SK-N-SH (cell line): Measurements from ENCODE around the gene GATM. TPM values are rescaled to one million over a fixed set of nuclear protein-coding genes. Genes with fewer than 3 reads are reported as not detected.

Experiments used
- CTCF ChIA-PET: fragments of 300-600, 350-600 bp; formaldehyde crosslinking; extraction: SDS; loops from one replicate; lab custom pipeline; 2021; lab: Yijun Ruan, JAX
- POLR2A ChIA-PET: fragments of 350-600 bp; sonication (Branson Sonifier 250); formaldehyde crosslinking; extraction: SDS; loops from one replicate; lab custom pipeline; 2020; ENCODE audit warnings: antibody characterized with exemption, inconsistent platforms; lab: Yijun Ruan, JAX
- DNase-seq: peaks from one replicate; pipeline ENCODE4 v3.0.0; 2012
- H2AFZ ChIP-seq: fragments of 200-600 bp; sonication (generic); 2 replicates; pipeline ENCODE4 v1.8.1; 2016; ENCODE audit warnings: antibody characterized with exemption, mild to moderate bottlenecking, low read depth
- H3F3A ChIP-seq: fragments of 200-600 bp; sonication (generic); replicated peaks from 2 replicates; pipeline ENCODE3; 2016; ENCODE audit warnings: antibody characterized with exemption, mild to moderate bottlenecking; ENCODE audit not compliant: insufficient read depth
- H3K27ac ChIP-seq, 2 experiments: fragments of 200-500 bp in 1 of 2; fragments of 200-600 bp in 1 of 2; sonication (Bioruptor generic) in 1 of 2; sonication (generic), shearing (Covaris generic) in 1 of 2; 2 replicates each; pipeline versions ENCODE4 v1.5.1 to v1.6.1; 2014 to 2016; ENCODE audit warnings: low read depth in 2 of 2, inconsistent platforms in 1 of 2, low read length in 1 of 2, mild to moderate bottlenecking in 1 of 2, mixed read lengths in 1 of 2
- H3K27me3 ChIP-seq: fragments of 200-600 bp; sonication (generic), shearing (Covaris generic); 2 replicates; pipeline ENCODE4 v1.6.1; 2016; ENCODE audit warnings: mixed run types; ENCODE audit not compliant: insufficient read depth
- H3K36me3 ChIP-seq, 2 experiments: fragments of 200-500 bp in 1 of 2; fragments of 200-600 bp in 1 of 2; sonication (Bioruptor generic) in 1 of 2; sonication (generic) in 1 of 2; replicated peaks in 1 of 2; 2 replicates each; pipeline versions ENCODE3 to v1.5.1; 2014 to 2016; ENCODE audit warnings: low read length in 1 of 2, mild to moderate bottlenecking in 1 of 2; ENCODE audit not compliant: insufficient read depth in 2 of 2, control insufficient read depth in 1 of 2
- H3K4me1 ChIP-seq, 2 experiments: fragments of 200-500 bp in 1 of 2; fragments of 200-600 bp in 1 of 2; sonication (Bioruptor generic) in 1 of 2; sonication (generic), shearing (Covaris generic) in 1 of 2; 2 replicates each; pipeline versions ENCODE4 v1.5.1 to v1.6.1; 2014 to 2016; ENCODE audit warnings: low read depth in 1 of 2, low read length in 1 of 2, mixed run types in 1 of 2; ENCODE audit not compliant: insufficient read depth in 2 of 2, control insufficient read depth in 1 of 2
- H3K4me2 ChIP-seq: fragments of 200-600 bp; sonication (generic), shearing (Covaris generic); 2 replicates; pipeline ENCODE4 v1.6.1; 2017; ENCODE audit warnings: mixed run types
- H3K4me3 ChIP-seq, 2 experiments: fragments of 200-500 bp in 1 of 2; fragments of 200-600 bp in 1 of 2; sonication (Bioruptor generic) in 1 of 2; sonication (generic), shearing (Covaris generic) in 1 of 2; 2 replicates each; pipeline versions ENCODE4 v1.5.1 to v1.8.1; 2014 to 2016; ENCODE audit warnings: low read depth in 2 of 2, inconsistent platforms in 1 of 2, low read length in 1 of 2, mild to moderate bottlenecking in 1 of 2, mixed read lengths in 1 of 2, moderate library complexity in 1 of 2
- H3K79me2 ChIP-seq: fragments of 200-600 bp; sonication (generic); 2 replicates; pipeline ENCODE4 v1.8.1; 2017; ENCODE audit warnings: mild to moderate bottlenecking; ENCODE audit not compliant: insufficient read depth
- H3K9ac ChIP-seq: fragments of 200-600 bp; sonication (generic); 2 replicates; pipeline ENCODE4 v1.6.1; 2017; ENCODE audit warnings: mixed run types
- H3K9me2 ChIP-seq: fragments of 200-600 bp; sonication (generic); 2 replicates; pipeline ENCODE4 v1.6.1; 2017; ENCODE audit warnings: mixed run types
- H3K9me3 ChIP-seq: fragments of 200-600 bp; sonication (generic); 2 replicates; pipeline ENCODE4 v1.6.1; 2017; ENCODE audit warnings: mixed run types, mild to moderate bottlenecking, moderate library complexity
- H4K20me1 ChIP-seq: fragments of 200-600 bp; sonication (generic); 2 replicates; pipeline ENCODE4 v1.6.1; 2017; ENCODE audit warnings: mild to moderate bottlenecking, mixed run types; ENCODE audit not compliant: insufficient read depth
- CHD2 ChIP-seq: fragments of 150-350 bp; IDR thresholded peaks from 2 replicates; pipeline ENCODE4 v1.6.1; 2018; ENCODE audit warnings: low read length; ENCODE audit not compliant: partially characterized antibody
- FOSL2 ChIP-seq: IDR thresholded peaks from 2 replicates; pipeline ENCODE4 v1.4.0; 2012; ENCODE audit warnings: low read depth, mild to moderate bottlenecking, moderate library complexity, borderline replicate concordance
- GATA2 ChIP-seq: sonication (generic); formaldehyde crosslinking; IDR thresholded peaks from 2 replicates; pipeline ENCODE4 v1.5.0; 2020; ENCODE audit warnings: mild to moderate bottlenecking, missing genetic modification reagents
- IRF3 ChIP-seq: fragments of 150-350 bp; IDR thresholded peaks from 2 replicates; pipeline ENCODE4 v1.6.1; 2016; ENCODE audit warnings: mild to moderate bottlenecking, low read depth, low read length
- JUND ChIP-seq: IDR thresholded peaks from 2 replicates; pipeline ENCODE4 v1.4.0; 2012
- MXI1 ChIP-seq: IDR thresholded peaks from 2 replicates; pipeline ENCODE4 v1.6.1; 2012; ENCODE audit warnings: mild to moderate bottlenecking, low read depth, low read length, improper control_type of control experiment
- WGBS: methylation state at CpG from one replicate; pipeline ENCODE4 v1.1.6; 2017; ENCODE audit warnings: low lambda C conversion rate; 5-methylcytosine and 5-hydroxymethylcytosine counted together
- polyA plus RNA-seq, 3 experiments: library from polyadenylated mRNA; depleted of rRNA; stranded (reverse); fragments of >200 nt; gene quantifications; 2 replicates each; pipeline ENCODE4 v1.2.3, GENCODE V29; 2012
- TF ChIP-seq, protein P1 (sequence below): IDR thresholded peaks from 2 replicates; pipeline ENCODE4; 2012
- TF ChIP-seq, protein P2 (sequence below): IDR thresholded peaks from 2 replicates; pipeline ENCODE4 v1.6.1; 2012; ENCODE audit warnings: mild to moderate bottlenecking, low read depth, low read length, moderate library complexity
- TF ChIP-seq, protein P3 (sequence below): fragments of 200-600 bp; sonication (generic); IDR thresholded peaks from 2 replicates; pipeline ENCODE4 v1.6.1; 2017; ENCODE audit warnings: antibody characterized with exemption, mild to moderate bottlenecking, moderate library complexity

The GATM gene
- polyA plus RNA-seq, 1 of the 3 experiments (the other 2 are of a cell fraction): 0.58 TPM

GRCh38 chr15:45320581-45321205 lies 57.7 kb downstream of the GATM start:
- Histone ChIP-seq H4K20me1 (no peaks in the 10 kb centered on the region), H2AFZ (no peak overlapping the region), H3K9me2 (no peaks in the 10 kb centered on the region), H3K4me3 (no peak overlapping the region), H3K9me3 (no peaks in the 10 kb centered on the region), H3F3A (no peaks in the 10 kb centered on the region), H3K79me2 (no peaks in the 10 kb centered on the region), H3K27ac (no peak overlapping the region), H3K4me1 (no peaks in the 10 kb centered on the region), H3K4me2 (no peak overlapping the region), H3K36me3 (no peaks in the 10 kb centered on the region), H3K9ac (no peak overlapping the region), H3K27me3 (no peaks in the 10 kb centered on the region; the same call in 1 of the 2 replicates)
- no peak for TF ChIP-seq GATA2 (CRISPR knock-in tag)
- TF ChIP-seq, protein P1, sequence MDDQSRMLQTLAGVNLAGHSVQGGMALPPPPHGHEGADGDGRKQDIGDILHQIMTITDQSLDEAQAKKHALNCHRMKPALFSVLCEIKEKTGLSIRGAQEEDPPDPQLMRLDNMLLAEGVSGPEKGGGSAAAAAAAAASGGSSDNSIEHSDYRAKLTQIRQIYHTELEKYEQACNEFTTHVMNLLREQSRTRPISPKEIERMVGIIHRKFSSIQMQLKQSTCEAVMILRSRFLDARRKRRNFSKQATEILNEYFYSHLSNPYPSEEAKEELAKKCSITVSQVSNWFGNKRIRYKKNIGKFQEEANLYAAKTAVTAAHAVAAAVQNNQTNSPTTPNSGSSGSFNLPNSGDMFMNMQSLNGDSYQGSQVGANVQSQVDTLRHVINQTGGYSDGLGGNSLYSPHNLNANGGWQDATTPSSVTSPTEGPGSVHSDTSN: no peak
- no peak for TF ChIP-seq JUND
- TF ChIP-seq CHD2: no peak
- TF ChIP-seq, protein P2, sequence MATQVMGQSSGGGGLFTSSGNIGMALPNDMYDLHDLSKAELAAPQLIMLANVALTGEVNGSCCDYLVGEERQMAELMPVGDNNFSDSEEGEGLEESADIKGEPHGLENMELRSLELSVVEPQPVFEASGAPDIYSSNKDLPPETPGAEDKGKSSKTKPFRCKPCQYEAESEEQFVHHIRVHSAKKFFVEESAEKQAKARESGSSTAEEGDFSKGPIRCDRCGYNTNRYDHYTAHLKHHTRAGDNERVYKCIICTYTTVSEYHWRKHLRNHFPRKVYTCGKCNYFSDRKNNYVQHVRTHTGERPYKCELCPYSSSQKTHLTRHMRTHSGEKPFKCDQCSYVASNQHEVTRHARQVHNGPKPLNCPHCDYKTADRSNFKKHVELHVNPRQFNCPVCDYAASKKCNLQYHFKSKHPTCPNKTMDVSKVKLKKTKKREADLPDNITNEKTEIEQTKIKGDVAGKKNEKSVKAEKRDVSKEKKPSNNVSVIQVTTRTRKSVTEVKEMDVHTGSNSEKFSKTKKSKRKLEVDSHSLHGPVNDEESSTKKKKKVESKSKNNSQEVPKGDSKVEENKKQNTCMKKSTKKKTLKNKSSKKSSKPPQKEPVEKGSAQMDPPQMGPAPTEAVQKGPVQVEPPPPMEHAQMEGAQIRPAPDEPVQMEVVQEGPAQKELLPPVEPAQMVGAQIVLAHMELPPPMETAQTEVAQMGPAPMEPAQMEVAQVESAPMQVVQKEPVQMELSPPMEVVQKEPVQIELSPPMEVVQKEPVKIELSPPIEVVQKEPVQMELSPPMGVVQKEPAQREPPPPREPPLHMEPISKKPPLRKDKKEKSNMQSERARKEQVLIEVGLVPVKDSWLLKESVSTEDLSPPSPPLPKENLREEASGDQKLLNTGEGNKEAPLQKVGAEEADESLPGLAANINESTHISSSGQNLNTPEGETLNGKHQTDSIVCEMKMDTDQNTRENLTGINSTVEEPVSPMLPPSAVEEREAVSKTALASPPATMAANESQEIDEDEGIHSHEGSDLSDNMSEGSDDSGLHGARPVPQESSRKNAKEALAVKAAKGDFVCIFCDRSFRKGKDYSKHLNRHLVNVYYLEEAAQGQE: no peak
- POLR2A ChIA-PET: interaction anchor here (0.6 kb wide), 1 partner anchor 33 kb away, joined by 4 read pairs; no protein-coding TSS in a partner anchor
- DNase-seq: no peak
- 54% methylated on average over 3 of the region's 3 CpGs for WGBS
- CTCF ChIA-PET: interaction anchor here (1.3 to 4.1 kb wide), 2 partner anchors 12 to 138 kb away, joined by 4 to 19 read pairs; no protein-coding TSS in a partner anchor

DNA sequence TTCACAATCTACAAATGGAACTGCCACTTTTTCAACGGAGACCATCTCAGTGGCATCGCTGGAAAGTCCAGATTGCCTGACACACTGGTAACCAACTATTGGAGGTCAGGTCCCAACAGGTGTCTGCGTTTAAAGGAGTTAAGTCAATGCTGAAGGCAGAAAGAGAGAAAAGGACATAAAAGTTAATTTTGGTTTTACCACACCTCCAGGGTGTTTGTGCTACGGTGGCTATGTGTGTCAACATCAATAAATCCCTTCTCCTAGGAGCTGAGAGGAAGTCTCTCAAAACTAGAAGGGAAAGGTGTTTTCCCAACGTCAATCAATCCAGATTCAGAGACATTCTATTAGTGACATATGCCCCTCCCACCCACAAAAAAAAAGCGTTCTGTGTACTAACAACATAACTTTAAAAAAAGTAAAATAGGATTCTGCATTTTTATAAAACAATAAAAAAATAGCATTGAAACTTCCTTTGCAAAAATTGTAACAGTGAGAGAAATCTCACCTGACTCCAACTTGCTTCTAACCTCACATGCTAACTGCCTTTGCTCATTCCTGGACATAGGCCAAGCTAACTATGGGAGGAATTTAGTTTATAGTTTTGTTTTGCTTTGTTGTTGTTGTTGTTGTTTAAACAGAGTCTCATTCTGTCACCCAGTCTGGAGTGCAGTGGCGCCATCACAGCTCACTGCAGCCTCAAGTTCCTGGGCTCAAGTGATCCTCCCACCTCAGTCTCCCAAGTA lies 58.7 kb downstream of the GATM start:
- Histone ChIP-seq H3K4me2 (no peak overlapping the region), H3K27ac (no peak overlapping the region), H4K20me1 (no peaks in the 10 kb centered on the region), H3K9me3 (no peaks in the 10 kb centered on the region), H3K4me3 (no peak overlapping the region), H2AFZ (no peak overlapping the region), H3K9me2 (no peaks in the 10 kb centered on the region), H3K79me2 (no peaks in the 10 kb centered on the region), H3K4me1 (no peaks in the 10 kb centered on the region), H3K9ac (no peak overlapping the region), H3K27me3 (no peaks in the 10 kb centered on the region; the same call in 1 of the 2 replicates), H3F3A (no peaks in the 10 kb centered on the region), H3K36me3 (no peaks in the 10 kb centered on the region)
- ChIA-PET CTCF (interaction anchor here (1.3 to 4.1 kb wide), 2 partner anchors 11 to 139 kb away, joined by 4 to 19 read pairs; no protein-coding TSS in a partner anchor), POLR2A (no interaction called here)
- WGBS: 36% methylated on average over 7 of the region's 7 CpGs
- DNase-seq: no peak
- TF ChIP-seq, protein P3, sequence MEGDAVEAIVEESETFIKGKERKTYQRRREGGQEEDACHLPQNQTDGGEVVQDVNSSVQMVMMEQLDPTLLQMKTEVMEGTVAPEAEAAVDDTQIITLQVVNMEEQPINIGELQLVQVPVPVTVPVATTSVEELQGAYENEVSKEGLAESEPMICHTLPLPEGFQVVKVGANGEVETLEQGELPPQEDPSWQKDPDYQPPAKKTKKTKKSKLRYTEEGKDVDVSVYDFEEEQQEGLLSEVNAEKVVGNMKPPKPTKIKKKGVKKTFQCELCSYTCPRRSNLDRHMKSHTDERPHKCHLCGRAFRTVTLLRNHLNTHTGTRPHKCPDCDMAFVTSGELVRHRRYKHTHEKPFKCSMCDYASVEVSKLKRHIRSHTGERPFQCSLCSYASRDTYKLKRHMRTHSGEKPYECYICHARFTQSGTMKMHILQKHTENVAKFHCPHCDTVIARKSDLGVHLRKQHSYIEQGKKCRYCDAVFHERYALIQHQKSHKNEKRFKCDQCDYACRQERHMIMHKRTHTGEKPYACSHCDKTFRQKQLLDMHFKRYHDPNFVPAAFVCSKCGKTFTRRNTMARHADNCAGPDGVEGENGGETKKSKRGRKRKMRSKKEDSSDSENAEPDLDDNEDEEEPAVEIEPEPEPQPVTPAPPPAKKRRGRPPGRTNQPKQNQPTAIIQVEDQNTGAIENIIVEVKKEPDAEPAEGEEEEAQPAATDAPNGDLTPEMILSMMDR: no peak
- TF ChIP-seq GATA2 (CRISPR knock-in tag) (no peak), IRF3 (no peak), MXI1 (no peak), FOSL2 (no peak), JUND (no peak)
